IMR-90 (cell line): ENCODE data around the gene DGAT2L6.

Experiments
- CTCF ChIP-seq: conservative IDR thresholded peaks from 2 replicates; pipeline ENCODE4 v1.5.1; 2012; ENCODE audit warnings: mild to moderate bottlenecking, low read depth, low read length, improper control_type of control experiment
- POLR2A ChIP-seq: IDR thresholded peaks from 2 replicates; pipeline ENCODE4 v1.6.1; 2012; ENCODE audit warnings: mild to moderate bottlenecking, low read depth, low read length

DNA sequence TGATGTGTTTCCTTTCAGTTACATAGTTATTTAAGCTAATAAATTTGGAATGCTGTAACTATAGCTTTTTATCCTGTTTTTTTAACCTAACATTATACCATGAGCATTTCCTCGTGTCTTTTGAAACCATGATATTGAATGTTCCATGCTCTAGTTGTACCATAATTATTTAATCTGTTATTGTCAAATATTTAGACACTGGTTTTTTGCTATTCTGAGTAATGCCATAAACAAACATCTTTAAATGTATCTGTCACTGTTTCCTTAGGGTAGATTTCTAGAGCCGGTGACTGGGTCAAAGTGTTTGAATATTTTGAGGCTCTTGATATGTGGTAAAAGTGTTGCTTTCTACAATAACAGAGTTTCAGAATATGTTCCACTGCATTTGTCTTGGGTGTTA lies 38.7 kb upstream of the DGAT2L6 start:
- TF ChIP-seq CTCF = no peak
- TF ChIP-seq POLR2A = no peak
